OCI-LY1 (cell line): Measurements from ENCODE around the gene NCKAP1.

Experiments used
- EZH2 ChIP-seq: fragments of 200-600 bp; sonication (generic), shearing (Covaris generic); IDR thresholded peaks from 2 replicates; pipeline ENCODE4 v1.8.0; 2017; ENCODE audit warnings: borderline replicate concordance, mixed run types, mild to moderate bottlenecking, antibody characterized with exemption, low read length, moderate library complexity, mixed read lengths
- TF ChIP-seq, protein P1 (sequence below): fragments of 200-600 bp; sonication (generic), shearing (Covaris generic); IDR thresholded peaks from 2 replicates; pipeline ENCODE4 v1.5.1; 2017; ENCODE audit warnings: mild to moderate bottlenecking, antibody characterized with exemption, low read length, moderate library complexity, mixed read lengths

DNA sequence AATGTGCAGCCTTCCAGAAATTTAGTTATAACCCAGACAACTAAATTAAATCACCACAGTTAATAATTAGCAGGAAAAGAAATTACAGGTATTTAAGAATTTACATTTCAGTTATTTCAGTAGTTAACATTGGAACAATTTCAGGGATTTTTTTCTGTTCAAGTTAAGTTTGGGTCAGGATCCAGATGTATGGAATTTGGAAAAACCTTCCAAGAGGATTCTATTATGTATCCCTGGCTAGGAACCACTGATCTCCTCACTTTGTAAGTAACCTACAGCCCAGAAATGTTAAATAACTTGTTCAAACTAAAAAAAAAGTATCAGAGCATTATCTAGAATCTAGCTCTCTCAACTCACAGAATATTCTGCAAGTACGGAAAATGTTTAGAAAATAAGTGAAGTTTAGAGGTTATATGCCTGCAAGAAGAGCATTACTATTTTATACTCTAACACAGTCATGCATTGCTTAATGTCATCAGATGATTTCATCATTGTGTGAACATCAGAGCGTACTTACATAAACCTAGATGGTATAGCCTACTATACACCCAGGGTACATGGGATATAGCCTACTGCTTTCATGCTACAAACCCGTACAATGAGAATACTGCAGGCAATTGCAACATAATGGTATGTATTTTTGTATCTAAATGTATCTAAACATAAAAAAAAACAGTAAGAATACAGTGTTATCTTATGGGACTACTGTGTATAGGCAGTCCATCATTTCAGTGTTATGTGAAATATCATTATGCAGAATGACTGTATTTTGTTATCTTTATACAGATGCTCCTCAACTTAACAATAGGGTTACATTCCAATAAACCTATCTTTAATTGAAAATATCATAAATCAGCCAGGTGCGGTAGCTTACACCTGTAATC lies 6.1 kb downstream of the NCKAP1 start:
- TF ChIP-seq, protein P1, sequence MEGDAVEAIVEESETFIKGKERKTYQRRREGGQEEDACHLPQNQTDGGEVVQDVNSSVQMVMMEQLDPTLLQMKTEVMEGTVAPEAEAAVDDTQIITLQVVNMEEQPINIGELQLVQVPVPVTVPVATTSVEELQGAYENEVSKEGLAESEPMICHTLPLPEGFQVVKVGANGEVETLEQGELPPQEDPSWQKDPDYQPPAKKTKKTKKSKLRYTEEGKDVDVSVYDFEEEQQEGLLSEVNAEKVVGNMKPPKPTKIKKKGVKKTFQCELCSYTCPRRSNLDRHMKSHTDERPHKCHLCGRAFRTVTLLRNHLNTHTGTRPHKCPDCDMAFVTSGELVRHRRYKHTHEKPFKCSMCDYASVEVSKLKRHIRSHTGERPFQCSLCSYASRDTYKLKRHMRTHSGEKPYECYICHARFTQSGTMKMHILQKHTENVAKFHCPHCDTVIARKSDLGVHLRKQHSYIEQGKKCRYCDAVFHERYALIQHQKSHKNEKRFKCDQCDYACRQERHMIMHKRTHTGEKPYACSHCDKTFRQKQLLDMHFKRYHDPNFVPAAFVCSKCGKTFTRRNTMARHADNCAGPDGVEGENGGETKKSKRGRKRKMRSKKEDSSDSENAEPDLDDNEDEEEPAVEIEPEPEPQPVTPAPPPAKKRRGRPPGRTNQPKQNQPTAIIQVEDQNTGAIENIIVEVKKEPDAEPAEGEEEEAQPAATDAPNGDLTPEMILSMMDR = no peak
- no peak for TF ChIP-seq EZH2
